ENCODE results near the gene KRT222.

KRT222 gene

GRCh38 chr17:40663252-40663651 lies 1.7 kb downstream of the KRT222 start:
- H3K4me3 ChIP-seq = no peak overlapping the region

GRCh38 chr17:40659911-40660310 lies 5.1 kb downstream of the KRT222 start:
- no peak overlapping the region for H3K4me3 ChIP-seq
- no peak overlapping the region for H3K27ac ChIP-seq

More at GRCh38 chr17:40663252-40663651, 1.7 kb downstream of the KRT222 start:
- no peak overlapping the region for H3K27ac ChIP-seq

GRCh38 chr17:40658396-40658795 lies 6.6 kb downstream of the KRT222 start:
- no peak overlapping the region for H3K27ac ChIP-seq

GRCh38 chr17:40651939-40652338 lies 13.0 kb downstream of the KRT222 start:
- H3K27ac ChIP-seq = no peak overlapping the region

More at GRCh38 chr17:40658396-40658795, 6.6 kb downstream of the KRT222 start:
- no peak overlapping the region for H3K4me3 ChIP-seq

GRCh38 chr17:40648384-40648968 lies 16.5 kb downstream of the KRT222 start:
- H3K27ac ChIP-seq = peak overlapping the region; percentile 96 to 100 (median 99)
- peak overlapping the region; percentile 63 to 96 (median 84) for H3K4me3 ChIP-seq

More at GRCh38 chr17:40651939-40652338, 13.0 kb downstream of the KRT222 start:
- no peak overlapping the region for H3K4me3 ChIP-seq

GRCh38 chr17:40647624-40648383 lies 17.2 kb downstream of the KRT222 start, which contains the start of gene SMARCE1:
Gene SMARCE1 (minus strand): TSS chr17:40647818. CDS start chr17:40645802, 2,016 bp downstream.
- H3K27ac ChIP-seq = peak within 1 kb of the TSS; percentile 96 to 100 (median 99)
- H3K4me3 ChIP-seq = peak within 1 kb of the TSS; percentile 63 to 96 (median 84)

- Histone ChIP-seq H3K4me3 (peak overlapping the region; percentile 63 to 96 (median 84)), H3K27ac (peak overlapping the region; percentile 96 to 100 (median 99))
Observed at GRCh38 chr17:40646791-40647623, 18.0 kb downstream of the KRT222 start.

- Histone ChIP-seq H3K4me3 (no peak overlapping the region), H3K27ac (no peak overlapping the region)
Observed at GRCh38 chr17:40645943-40646342, 19.0 kb downstream of the KRT222 start.

GRCh38 chr17:40645291-40645690 lies 19.7 kb downstream of the KRT222 start:
- Histone ChIP-seq H3K27ac (no peak overlapping the region), H3K4me3 (no peak overlapping the region)

- H3K27ac ChIP-seq = no peak overlapping the region
- no peak overlapping the region for H3K4me3 ChIP-seq
Observed at GRCh38 chr17:40637931-40638330, 27.0 kb downstream of the KRT222 start.

GRCh38 chr17:40633871-40634270 lies 31.1 kb downstream of the KRT222 start:
- Histone ChIP-seq H3K4me3 (no peak overlapping the region), H3K27ac (no peak overlapping the region)

GRCh38 chr17:40632216-40632615 lies 32.8 kb downstream of the KRT222 start:
- no peak overlapping the region for H3K4me3 ChIP-seq
- H3K27ac ChIP-seq = no peak overlapping the region

GRCh38 chr17:40629842-40630241 lies 35.1 kb downstream of the KRT222 start:
- Histone ChIP-seq H3K27ac (no peak overlapping the region), H3K4me3 (no peak overlapping the region)

- H3K27ac ChIP-seq = peak overlapping the region in 1 of 21 experiments; percentile 48
- no peak overlapping the region for H3K4me3 ChIP-seq
Observed at GRCh38 chr17:40625311-40625710, 39.7 kb downstream of the KRT222 start.

- Histone ChIP-seq H3K4me3 (no peak overlapping the region), H3K27ac (no peak overlapping the region)
Observed at GRCh38 chr17:40623419-40624210, 41.4 kb downstream of the KRT222 start.

GRCh38 chr17:40622509-40622928 lies 42.5 kb downstream of the KRT222 start:
- Histone ChIP-seq H3K4me3 (no peak overlapping the region), H3K27ac (peak overlapping the region in 1 of 21 experiments; percentile 24)

- Histone ChIP-seq H3K4me3 (no peak overlapping the region), H3K27ac (peak overlapping the region in 1 of 21 experiments; percentile 4)
Observed at GRCh38 chr17:40621578-40621977, 43.4 kb downstream of the KRT222 start.

- H3K27ac ChIP-seq = peak overlapping the region in 1 of 21 experiments; percentile 4
- H3K4me3 ChIP-seq = no peak overlapping the region
Observed at GRCh38 chr17:40621019-40621418, 44.0 kb downstream of the KRT222 start.

Data from skin epidermis (tissue), 12 donors.